Measurements from ENCODE around the gene ATPAF1.

ATPAF1 gene

DNA sequence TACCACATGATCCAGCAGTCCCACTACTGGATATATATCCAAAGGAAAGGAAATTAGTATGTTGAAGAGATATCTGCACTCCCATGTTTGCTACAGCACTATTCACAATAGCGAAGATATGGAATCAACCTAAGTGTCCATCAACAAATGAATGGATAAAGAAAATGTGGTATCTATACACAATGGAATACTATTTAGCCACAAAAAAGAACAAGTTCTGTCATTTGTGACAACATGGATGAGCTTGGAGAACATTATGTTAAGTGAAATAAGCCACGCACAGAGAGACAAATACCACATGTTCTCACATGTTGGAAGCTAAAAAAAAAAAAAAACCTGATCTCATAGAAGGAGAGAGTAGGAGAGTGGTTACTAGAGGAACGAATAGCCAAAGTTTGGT, 17.7 kb downstream of the ATPAF1 start:
- no peak for DNase-seq (ENCODE audit: low read depth)

DNA sequence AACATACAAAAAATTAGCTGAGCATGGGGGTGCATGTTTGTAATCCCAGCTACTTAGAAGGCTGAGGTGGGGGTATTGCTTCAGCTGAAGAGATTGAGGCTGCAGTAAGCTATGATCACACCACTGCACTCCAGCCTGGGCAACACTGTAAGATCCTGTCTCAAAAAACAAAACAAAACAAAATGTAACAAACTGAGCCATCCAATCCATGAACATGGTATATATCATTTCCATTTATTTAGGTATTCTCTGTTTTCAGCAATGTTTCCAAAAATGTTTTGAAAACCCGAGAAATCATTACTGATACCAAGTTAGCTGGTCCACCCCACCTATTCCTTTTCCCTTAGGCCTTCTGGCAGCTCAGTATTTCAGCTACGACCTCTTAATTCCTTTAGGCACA, 18.4 kb downstream of the ATPAF1 start:
- no peak for DNase-seq (ENCODE audit: low read depth)

GRCh38 chr1:46647611-46648010, 20.6 kb downstream of the ATPAF1 start:
- no peak for DNase-seq (ENCODE audit: low read depth)

GRCh38 chr1:46646844-46647243, 21.3 kb downstream of the ATPAF1 start:
- DNase-seq (ENCODE audit: low read depth), result no peak

DNA sequence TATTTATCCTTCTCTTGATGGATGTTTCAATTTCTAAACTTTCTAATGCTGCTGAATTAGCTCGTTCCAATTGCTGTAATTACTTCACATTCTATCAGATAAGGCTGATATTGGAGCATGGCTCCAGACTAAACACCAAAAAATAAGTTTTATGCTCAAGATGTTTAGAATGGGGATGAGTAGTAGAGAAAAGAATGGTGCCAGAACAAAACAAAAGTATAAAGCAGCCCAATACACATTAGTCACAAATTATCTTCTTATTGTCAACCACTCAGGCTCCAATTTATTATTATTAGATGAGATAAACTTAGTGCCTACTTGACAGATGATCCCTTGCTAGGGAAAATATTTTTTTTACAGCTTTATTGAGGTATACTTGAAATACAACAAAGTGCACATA, 21.8 kb downstream of the ATPAF1 start:
- DNase-seq (ENCODE audit: low read depth), result no peak

DNA sequence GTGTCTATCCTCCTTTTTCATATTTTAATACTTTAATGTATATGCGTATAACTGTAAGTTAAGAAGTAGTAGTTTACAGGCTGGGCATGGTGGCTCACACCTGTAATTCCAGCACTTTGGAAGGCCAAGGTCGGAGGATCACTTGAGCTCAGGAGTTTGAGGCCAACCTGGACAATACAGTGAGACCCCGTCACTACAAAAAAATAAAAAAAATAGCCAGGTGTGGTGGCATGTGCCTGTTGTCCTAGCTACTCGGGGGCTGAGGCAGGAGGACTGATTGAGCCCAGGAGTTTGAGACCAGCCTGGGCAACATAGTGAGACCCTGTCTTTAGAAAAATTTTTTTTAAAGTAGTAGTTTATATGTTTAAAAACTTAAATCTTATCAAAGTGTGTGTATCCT, 22.3 kb downstream of the ATPAF1 start:
- DNase-seq (ENCODE audit: low read depth), result no peak

DNA sequence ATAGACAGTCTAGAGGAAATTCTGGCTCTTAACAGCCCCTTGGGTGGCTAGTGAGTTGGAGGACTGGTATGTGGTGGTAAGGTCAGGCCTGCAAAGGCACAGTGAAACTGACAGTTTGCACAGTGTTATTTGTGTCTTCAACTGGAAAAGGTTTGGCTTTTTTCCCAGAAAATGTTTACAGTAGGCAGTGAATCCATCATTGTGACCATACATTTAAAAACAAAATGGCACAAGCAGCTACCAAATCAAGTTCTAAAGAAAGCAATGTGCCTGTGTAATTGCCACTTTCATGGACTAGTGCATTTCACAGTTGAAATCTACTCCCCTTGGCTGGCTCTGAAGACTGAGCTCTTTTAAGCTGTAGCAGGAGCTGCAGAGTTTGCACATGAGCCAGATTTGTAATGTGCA, 24.8 kb downstream of the ATPAF1 start:
- peak; percentile 88 for DNase-seq (ENCODE audit: low read depth)

- DNase-seq (ENCODE audit: low read depth), result no peak
Measured at GRCh38 chr1:46642115-46642680, 26.0 kb downstream of the ATPAF1 start.

DNA sequence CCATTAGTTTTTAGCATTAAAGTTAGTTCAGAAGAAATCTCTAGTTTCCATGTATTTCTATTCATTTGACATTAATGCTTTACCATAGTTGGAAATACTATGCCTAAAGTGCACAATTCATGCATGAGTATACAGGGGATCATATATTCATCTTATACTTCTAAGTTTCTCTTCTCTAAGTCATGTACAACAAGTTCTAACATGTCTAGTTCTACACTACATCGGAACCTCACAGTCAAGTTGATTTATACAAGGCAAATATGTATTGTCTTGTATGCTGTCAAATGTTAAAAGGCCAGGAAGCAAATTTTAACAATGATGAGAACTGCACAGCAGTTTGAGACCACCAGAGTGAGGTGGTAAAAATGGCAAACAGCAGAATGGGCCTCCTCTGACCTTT, 28.6 kb downstream of the ATPAF1 start:
- no peak for DNase-seq (ENCODE audit: low read depth)

DNA sequence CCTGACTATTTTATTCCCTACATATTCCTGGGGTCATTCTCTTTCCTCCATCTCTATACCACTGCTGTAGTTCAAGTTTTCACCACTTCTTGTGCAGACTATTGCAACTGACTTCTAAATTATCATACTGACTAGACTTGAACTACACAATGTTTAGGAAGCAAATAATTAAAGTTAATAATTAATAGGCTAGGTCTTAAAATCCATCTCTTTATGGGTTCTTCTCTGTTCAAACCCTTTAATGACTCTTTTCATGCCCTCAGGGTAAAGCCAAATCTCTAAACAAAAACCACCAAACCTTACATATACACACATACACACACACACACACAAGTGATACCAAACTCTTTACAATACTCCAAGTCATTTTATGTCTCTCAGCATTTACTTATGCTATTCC, 29.2 kb downstream of the ATPAF1 start:
- DNase-seq (ENCODE audit: low read depth), result no peak

DNA sequence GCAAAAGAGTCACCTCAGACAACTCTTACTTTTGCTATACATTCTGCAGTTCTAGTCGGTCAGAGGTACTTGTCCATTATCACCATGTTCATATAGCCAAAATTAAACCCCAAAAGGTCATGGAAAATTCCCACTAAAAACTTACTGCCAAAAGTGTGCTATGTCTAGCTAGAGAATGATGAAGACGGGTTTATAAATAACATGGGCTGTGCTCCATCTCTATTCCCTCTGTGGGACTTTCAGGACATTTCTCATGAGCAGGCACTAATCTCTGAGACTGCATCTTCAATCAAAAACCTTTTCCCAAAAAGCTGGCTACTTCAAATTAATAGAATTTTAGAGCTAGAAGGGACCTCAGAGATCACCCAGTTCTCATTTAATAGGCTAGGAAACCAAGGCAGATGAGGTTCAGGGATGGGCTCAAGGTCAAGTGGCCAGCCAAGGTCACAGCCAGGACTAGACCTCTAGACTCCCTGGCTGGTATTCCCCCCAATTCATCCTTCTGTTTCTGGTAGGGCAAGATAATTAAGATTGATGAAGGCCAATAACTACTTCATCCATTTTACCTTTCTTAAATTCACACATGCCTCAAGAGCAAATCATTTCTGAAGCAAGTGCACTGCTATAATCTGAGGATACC, 30.6 kb downstream of the ATPAF1 start:
- DNase-seq (ENCODE audit: low read depth), result no peak

GRCh38 chr1:46635205-46635604, 33.0 kb downstream of the ATPAF1 start:
- no peak for DNase-seq (ENCODE audit: low read depth)

DNA sequence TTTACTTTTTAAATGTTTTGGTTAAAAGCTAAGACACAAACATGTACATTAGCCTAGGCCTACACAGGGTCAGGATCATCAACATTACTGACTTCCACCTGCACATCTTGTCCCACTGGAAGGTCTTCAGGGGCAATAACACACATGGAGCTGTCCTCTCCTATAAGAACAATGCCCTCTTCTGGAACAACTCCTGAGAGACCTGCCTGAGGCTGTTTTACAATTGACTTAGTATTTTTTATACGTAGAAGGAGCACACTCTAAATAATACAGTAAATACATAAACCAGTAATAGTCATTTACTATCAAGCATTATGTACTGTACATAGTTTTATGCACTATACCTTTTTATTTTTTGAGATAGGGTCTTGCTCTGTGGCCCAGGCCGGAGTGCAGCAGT, 37.4 kb downstream of the ATPAF1 start:
- DNase-seq (ENCODE audit: low read depth), result no peak

DNA sequence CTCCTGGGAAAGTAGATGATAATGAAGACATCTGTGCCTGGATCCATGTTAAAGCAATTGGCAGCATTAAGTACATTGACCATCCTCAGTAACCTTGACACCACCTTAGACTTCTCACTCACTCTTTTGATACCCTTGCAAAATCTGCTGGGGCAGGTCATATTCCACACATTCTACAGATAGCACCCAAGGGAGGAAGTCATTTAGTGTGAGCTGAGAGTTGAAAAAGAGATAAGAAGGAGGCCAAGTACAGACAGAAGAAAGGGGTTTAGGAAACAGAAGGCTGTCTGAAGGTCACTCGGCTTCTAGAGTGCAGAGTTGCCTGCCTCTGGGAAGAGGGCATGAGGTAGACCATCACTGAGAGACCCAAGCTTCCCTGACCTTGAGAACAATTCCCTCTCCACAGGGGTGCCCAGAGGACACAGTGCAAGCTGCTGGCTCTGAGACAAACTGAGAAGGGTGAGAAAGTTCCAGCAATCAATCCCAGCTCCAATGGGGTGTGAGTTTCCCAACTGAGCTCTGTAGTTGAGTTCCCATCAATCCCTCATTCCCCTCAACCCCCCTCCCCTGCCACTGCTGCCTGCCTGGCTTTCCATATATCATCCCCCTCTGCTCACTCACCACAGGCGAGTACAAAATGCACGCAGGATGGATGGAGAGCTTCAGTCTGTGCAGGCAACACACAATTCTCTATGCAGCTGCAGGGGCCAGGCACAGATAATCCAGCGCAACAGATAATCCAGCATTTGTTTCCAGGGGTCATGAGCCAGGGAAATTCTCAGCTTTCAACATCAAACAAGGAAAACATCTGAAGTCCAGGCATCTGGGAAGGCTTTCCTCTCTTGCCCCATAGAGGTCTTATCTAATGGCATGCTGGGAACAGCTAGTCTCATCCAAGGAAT, 44.2 kb downstream of the ATPAF1 start:
- DNase-seq (ENCODE audit: low read depth), result no peak

DNA sequence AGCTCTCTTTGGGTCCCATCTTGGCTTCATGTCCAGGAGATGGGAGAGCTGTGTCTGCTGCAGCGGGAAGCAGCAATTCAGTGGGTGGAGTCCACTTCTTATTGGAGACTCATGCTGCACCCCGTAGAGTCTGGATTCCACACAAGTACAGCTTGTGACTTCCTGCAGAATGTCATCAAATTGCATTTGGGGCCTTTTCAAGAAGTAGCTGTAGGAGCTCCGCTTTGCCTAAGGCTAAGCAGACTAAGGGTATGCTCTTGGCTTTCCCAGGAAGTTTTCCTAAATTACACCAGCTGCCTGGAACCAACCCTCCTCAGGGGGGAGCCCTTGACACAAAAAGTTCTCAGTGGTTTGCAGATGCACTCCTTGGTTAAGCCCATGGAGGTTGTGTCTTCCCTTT, 45.8 kb downstream of the ATPAF1 start:
- no peak for DNase-seq (ENCODE audit: low read depth)

DNA sequence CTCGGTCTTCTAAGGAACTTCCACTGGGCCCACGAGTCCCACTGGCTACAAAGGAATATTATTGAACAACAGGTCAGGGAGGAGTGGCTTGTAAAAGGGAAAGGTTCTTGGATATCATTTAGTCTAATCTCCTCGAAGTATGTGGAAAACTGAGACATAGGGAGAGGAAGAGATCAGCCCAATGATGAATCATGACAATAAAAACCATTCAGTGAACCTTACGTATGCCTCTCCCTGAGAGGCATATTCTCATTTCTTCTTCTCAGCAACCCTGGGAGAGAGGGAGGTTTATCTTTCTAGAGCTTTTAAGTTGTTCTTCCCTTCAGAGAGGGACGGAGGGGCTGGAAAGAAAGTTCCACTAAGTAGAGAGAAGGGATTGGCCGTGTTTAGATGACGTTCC, 46.2 kb downstream of the ATPAF1 start:
- DNase-seq (ENCODE audit: low read depth), result no peak

- DNase-seq (ENCODE audit: low read depth), result no peak
Measured at GRCh38 chr1:46619656-46620258, 48.4 kb downstream of the ATPAF1 start.

- no peak for DNase-seq (ENCODE audit: low read depth)
Measured at GRCh38 chr1:46618754-46619415, 49.3 kb downstream of the ATPAF1 start.

DNA sequence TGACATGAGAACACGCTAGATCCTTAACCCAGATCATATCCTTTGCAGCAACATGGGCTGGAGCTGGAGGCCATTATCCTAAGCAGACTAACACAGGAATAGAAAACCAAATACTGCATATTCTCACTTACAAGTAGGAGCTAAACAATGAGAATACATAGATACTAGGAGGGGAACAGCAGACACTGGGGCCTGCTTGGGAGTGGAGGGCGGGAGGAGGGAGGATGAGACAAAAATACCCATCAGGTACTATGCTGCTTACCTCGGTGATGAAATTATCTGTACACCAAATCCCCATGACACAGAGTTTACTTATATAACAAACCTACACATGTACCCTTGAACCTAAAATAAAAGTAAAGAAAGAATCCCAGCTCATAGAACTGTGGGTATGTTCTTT, 50.3 kb downstream of the ATPAF1 start:
- DNase-seq (ENCODE audit: low read depth), result no peak

GRCh38 chr1:46617108-46617800, 50.9 kb downstream of the ATPAF1 start:
- no peak for DNase-seq (ENCODE audit: low read depth)

- peak; percentile 52 for DNase-seq (ENCODE audit: low read depth)
Measured at GRCh38 chr1:46616277-46617107, 51.7 kb downstream of the ATPAF1 start, which contains the start of gene MOB3C. MOB3C (minus strand) TSS chr1:46616811; CDS start chr1:46613321, 3,490 bp downstream.

Measured in GM04503 (cell line).